BLaER1 treated with 17β-estradiol and CSF1 and Interleukin-3, amounts not matched to agents 10 nM and 100 nM (cell line): ENCODE results near the gene TMEM175.
A peak's percentile ranks its signal among the peaks of the same experiment; 100 is the strongest.
"Not testable (repeated sequence)": the region's sequence is repeated elsewhere in the genome, so short reads cannot be mapped to it uniquely, and the experiment has no call there.

Source experiments
- H3K27ac ChIP-seq, 11 experiments: shearing (Covaris generic); formaldehyde crosslinking; 2 replicates each; pipeline ENCODE4 v1.8.1; 2022
- H3K27me3 ChIP-seq, 11 experiments: shearing (Covaris generic); formaldehyde crosslinking; 2 replicates each; pipeline ENCODE4 v1.8.1; 2022
- H3K36me3 ChIP-seq, 11 experiments: shearing (Covaris generic); formaldehyde crosslinking; 2 replicates each; pipeline ENCODE4 v1.8.1; 2022
- H3K4me1 ChIP-seq, 10 experiments: shearing (Covaris generic); formaldehyde crosslinking; 2 replicates each; pipeline ENCODE4 v1.8.1; 2022
- H3K4me2 ChIP-seq, 11 experiments: shearing (Covaris generic); formaldehyde crosslinking; 2 replicates each; pipeline ENCODE4 v1.8.1; 2022
- H3K4me3 ChIP-seq, 10 experiments: shearing (Covaris generic); formaldehyde crosslinking; 2 replicates each; pipeline ENCODE4 v1.8.1; 2022
- H3K9ac ChIP-seq, 11 experiments: shearing (Covaris generic); formaldehyde crosslinking; 2 replicates each; pipeline ENCODE4 v1.8.1; 2022
- H3K9me3 ChIP-seq, 11 experiments: shearing (Covaris generic); formaldehyde crosslinking; replicated peaks in 1 of 11; 2 replicates each; pipeline ENCODE4 v1.8.1; 2022
- H4K20me1 ChIP-seq, 11 experiments: shearing (Covaris generic); formaldehyde crosslinking; 2 replicates each; pipeline ENCODE4 v1.8.1; 2022
- Cebpa-rat ChIP-seq, 11 experiments: shearing (Covaris generic); IDR thresholded peaks; 2 replicates each; pipeline ENCODE4 v1.8.1; 2022

The TMEM175 gene

DNA sequence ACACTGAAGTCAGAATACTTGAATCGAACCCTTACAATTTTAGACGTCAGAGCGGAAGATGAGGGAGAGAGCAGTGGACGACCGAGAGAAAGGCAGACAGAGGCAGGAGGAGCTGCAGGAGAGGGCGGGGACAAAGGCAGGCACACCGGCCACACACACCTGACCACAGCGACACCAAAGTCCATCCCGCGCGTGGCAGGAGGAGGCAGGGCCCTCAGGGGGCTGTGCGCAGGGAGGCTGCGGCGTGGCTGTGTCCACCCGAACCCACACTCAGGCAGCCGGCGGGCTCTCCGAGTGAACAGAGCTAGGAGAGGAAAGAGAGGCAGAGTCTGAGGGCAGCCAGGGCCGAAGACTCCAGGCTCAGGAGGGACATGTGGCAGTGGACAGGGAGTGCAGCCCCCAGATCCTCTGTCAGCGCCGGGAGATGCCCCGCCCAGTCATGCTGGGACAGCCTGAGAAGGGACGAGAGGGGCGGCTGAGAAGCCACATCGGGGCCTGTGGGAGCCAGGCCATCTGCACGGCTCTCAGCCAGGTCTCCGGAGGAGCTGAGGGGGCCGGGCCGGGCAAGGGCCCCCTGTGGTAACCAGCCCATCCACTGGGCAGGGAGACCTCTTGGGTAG lies 20.3 kb upstream of the TMEM175 start:
- H3K9me3 ChIP-seq: peaks cover 0 to 9% (median 1%) of the 10 kb centered on the region in 11 experiments; a peak in 7 of 22 replicates
- H3K4me1 ChIP-seq: peaks cover 24 to 29% (median 28%) of the 10 kb centered on the region in 10 experiments
- no peaks in the 10 kb centered on the region for H3K27me3 ChIP-seq
- peaks cover 60 to 67% (median 65%) of the 10 kb centered on the region in 11 experiments for H3K36me3 ChIP-seq
- no peak overlapping the region for H3K4me3 ChIP-seq
- no peak for TF ChIP-seq Cebpa-rat (IDR thresholded peaks at IDR 0.05)
- no peak overlapping the region for H3K4me2 ChIP-seq
- no peak overlapping the region for H3K9ac ChIP-seq
- H4K20me1 ChIP-seq: peaks cover 81 to 100% (median 100%) of the 10 kb centered on the region in 11 experiments
- no peak overlapping the region for H3K27ac ChIP-seq

GRCh38 chr4:912548-913279 lies 19.5 kb upstream of the TMEM175 start:
- Histone ChIP-seq H3K36me3 (peaks cover 53 to 66% (median 59%) of the 10 kb centered on the region in 11 experiments), H4K20me1 (peaks cover 80 to 100% (median 100%) of the 10 kb centered on the region in 11 experiments), H3K9ac (no peak overlapping the region), H3K27ac (no peak overlapping the region), H3K27me3 (no peaks in the 10 kb centered on the region), H3K4me3 (no peak overlapping the region), H3K9me3 (peaks cover 0 to 15% (median 5%) of the 10 kb centered on the region in 11 experiments; a peak in 18 of 22 replicates), H3K4me1 (peaks cover 28 to 35% (median 29%) of the 10 kb centered on the region in 10 experiments), H3K4me2 (no peak overlapping the region)
- TF ChIP-seq Cebpa-rat (IDR thresholded peaks at IDR 0.05): no peak

- Histone ChIP-seq H3K9ac (no peak overlapping the region), H3K36me3 (peaks cover 48 to 66% (median 53%) of the 10 kb centered on the region in 11 experiments), H3K4me3 (no peak overlapping the region), H3K27ac (no peak overlapping the region), H3K4me1 (peaks cover 28 to 35% (median 29%) of the 10 kb centered on the region in 10 experiments), H3K9me3 (peaks cover 0 to 20% (median 11%) of the 10 kb centered on the region in 11 experiments; a peak in 18 of 22 replicates), H3K4me2 (no peak overlapping the region), H3K27me3 (no peaks in the 10 kb centered on the region), H4K20me1 (peaks cover 78 to 100% (median 99%) of the 10 kb centered on the region in 11 experiments)
- no peak for TF ChIP-seq Cebpa-rat (IDR thresholded peaks at IDR 0.05)
Measured at GRCh38 chr4:913280-913618, 19.0 kb upstream of the TMEM175 start.

- no peak for TF ChIP-seq Cebpa-rat (IDR thresholded peaks at IDR 0.05)
- Histone ChIP-seq H3K36me3 (peaks cover 40 to 64% (median 49%) of the 10 kb centered on the region in 11 experiments), H3K4me3 (peak overlapping the region in 9 of 10 experiments; percentile 30 to 53 (median 44); a peak in 10 of 20 replicates), H3K9me3 (peaks cover 0 to 33% (median 23%) of the 10 kb centered on the region in 11 experiments; a peak in 18 of 22 replicates), H3K4me2 (peak overlapping the region; percentile 66 to 92 (median 86)), H3K27me3 (no peaks in the 10 kb centered on the region), H3K9ac (peak overlapping the region in 7 of 11 experiments; percentile 45 to 75 (median 61); a peak in 12 of 22 replicates), H3K4me1 (peaks cover 28 to 46% (median 33%) of the 10 kb centered on the region in 10 experiments), H4K20me1 (peaks cover 72 to 100% (median 99%) of the 10 kb centered on the region in 11 experiments), H3K27ac (peak overlapping the region in 8 of 11 experiments; percentile 52 to 74 (median 67); a peak in 11 of 22 replicates)
Measured at GRCh38 chr4:914531-914930, 17.7 kb upstream of the TMEM175 start.

DNA sequence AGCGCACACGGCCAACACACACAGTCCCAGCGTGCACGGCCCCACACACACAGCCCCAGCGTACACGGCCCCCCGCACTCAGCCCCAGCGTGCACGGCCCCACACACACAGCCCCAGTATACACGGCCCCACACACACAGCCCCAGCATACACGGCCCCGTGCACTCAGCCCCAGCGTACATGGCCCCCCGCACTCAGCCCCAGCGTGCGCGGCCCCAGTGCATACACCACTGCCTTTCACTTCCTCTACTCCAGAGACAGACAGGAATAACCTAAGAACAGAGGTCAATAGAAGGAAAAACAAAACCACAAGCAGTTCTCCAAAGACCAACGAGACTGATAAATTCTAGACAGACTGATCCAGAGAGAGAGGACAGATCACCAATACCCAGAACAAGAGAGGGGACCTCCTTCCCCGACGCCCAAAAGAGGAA lies 17.2 kb upstream of the TMEM175 start:
- Histone ChIP-seq H3K27ac (peak overlapping the region in 10 of 11 experiments; percentile 44 to 74 (median 66); a peak in 19 of 22 replicates), H3K4me1 (peaks cover 28 to 51% (median 34%) of the 10 kb centered on the region in 10 experiments)

GRCh38 chr4:915595-915994 lies 16.7 kb upstream of the TMEM175 start:
- H3K36me3 ChIP-seq: peaks cover 30 to 61% (median 47%) of the 10 kb centered on the region in 11 experiments
- H3K4me1 ChIP-seq: peaks cover 28 to 53% (median 36%) of the 10 kb centered on the region in 10 experiments
- peaks cover 0 to 43% (median 34%) of the 10 kb centered on the region in 11 experiments; a peak in 18 of 22 replicates for H3K9me3 ChIP-seq
- peak overlapping the region in 10 of 11 experiments; percentile 44 to 74 (median 66); a peak in 19 of 22 replicates for H3K27ac ChIP-seq
- peak overlapping the region; percentile 66 to 92 (median 86) for H3K4me2 ChIP-seq
- H3K4me3 ChIP-seq: peak overlapping the region; percentile 23 to 53 (median 42); a peak in 14 of 20 replicates
- TF ChIP-seq Cebpa-rat (IDR thresholded peaks at IDR 0.05): no peak
- H3K27me3 ChIP-seq: no peaks in the 10 kb centered on the region
- H4K20me1 ChIP-seq: peaks cover 62 to 99% (median 96%) of the 10 kb centered on the region in 11 experiments
- peak overlapping the region in 10 of 11 experiments; percentile 45 to 75 (median 60); a peak in 20 of 22 replicates for H3K9ac ChIP-seq

More for the DNA sequence above, 17.2 kb upstream of the TMEM175 start:
- TF ChIP-seq Cebpa-rat (IDR thresholded peaks at IDR 0.05): no peak
- Histone ChIP-seq H3K9me3 (peaks cover 0 to 38% (median 29%) of the 10 kb centered on the region in 11 experiments; a peak in 18 of 22 replicates), H3K9ac (peak overlapping the region in 10 of 11 experiments; percentile 45 to 75 (median 60); a peak in 20 of 22 replicates), H4K20me1 (peaks cover 67 to 100% (median 99%) of the 10 kb centered on the region in 11 experiments), H3K4me2 (peak overlapping the region; percentile 66 to 92 (median 86)), H3K27me3 (no peaks in the 10 kb centered on the region), H3K4me3 (peak overlapping the region; percentile 23 to 53 (median 42); a peak in 15 of 20 replicates), H3K36me3 (peaks cover 35 to 64% (median 49%) of the 10 kb centered on the region in 11 experiments)

- H3K9ac ChIP-seq: no peak overlapping the region
- no peak overlapping the region for H3K27ac ChIP-seq
- no peaks in the 10 kb centered on the region for H3K27me3 ChIP-seq
- peak overlapping the region in 3 of 11 experiments; percentile 22 to 91 (median 66); a peak in 2 of 22 replicates for H3K4me2 ChIP-seq
- peaks cover 43 to 68% (median 50%) of the 10 kb centered on the region in 10 experiments for H3K4me1 ChIP-seq
- peaks cover 11 to 54% (median 42%) of the 10 kb centered on the region in 11 experiments for H3K36me3 ChIP-seq
- H3K9me3 ChIP-seq: peaks cover 0 to 59% (median 51%) of the 10 kb centered on the region in 11 experiments; a peak in 18 of 22 replicates
- peaks cover 44 to 99% (median 86%) of the 10 kb centered on the region in 11 experiments for H4K20me1 ChIP-seq
- TF ChIP-seq Cebpa-rat (IDR thresholded peaks at IDR 0.05): no peak
- no peak overlapping the region for H3K4me3 ChIP-seq
Measured at GRCh38 chr4:917466-917865, 14.8 kb upstream of the TMEM175 start.

DNA sequence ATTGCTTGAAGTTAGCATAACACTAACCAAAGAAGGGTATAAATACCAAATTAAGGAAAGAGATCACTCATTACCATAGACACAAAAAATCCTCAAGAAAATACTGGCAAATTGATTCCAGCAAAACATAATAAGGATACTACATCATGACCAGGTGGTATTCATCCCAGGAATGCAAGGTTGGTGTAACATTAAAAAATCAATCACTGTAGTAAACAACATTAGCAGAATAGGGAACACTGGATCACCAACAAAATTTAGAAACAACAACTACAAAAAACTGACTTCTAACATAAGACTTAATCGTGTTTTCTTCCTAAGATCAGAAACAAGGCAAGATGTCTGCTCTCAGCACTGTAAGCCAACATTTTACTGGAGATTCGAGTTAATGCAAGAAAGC lies 14.3 kb upstream of the TMEM175 start:
- no peak overlapping the region for H3K27ac ChIP-seq
- H3K27me3 ChIP-seq: no peaks in the 10 kb centered on the region
- peaks cover 0 to 59% (median 51%) of the 10 kb centered on the region in 11 experiments; a peak in 18 of 22 replicates for H3K9me3 ChIP-seq
- peaks cover 44 to 99% (median 86%) of the 10 kb centered on the region in 11 experiments for H4K20me1 ChIP-seq
- H3K9ac ChIP-seq: no peak overlapping the region
- no peak overlapping the region for H3K4me3 ChIP-seq
- H3K4me1 ChIP-seq: peaks cover 48 to 74% (median 56%) of the 10 kb centered on the region in 10 experiments
- H3K4me2 ChIP-seq: no peak overlapping the region
- TF ChIP-seq Cebpa-rat (IDR thresholded peaks at IDR 0.05): no peak
- H3K36me3 ChIP-seq: peaks cover 6 to 52% (median 36%) of the 10 kb centered on the region in 11 experiments

GRCh38 chr4:918591-918990 lies 13.7 kb upstream of the TMEM175 start:
- H3K4me2 ChIP-seq, H3K27me3 ChIP-seq, H3K4me3 ChIP-seq, H3K27ac ChIP-seq, H3K9ac ChIP-seq: not testable (repeated sequence)
- Histone ChIP-seq H4K20me1 (peaks cover 44 to 99% (median 86%) of the 10 kb centered on the region in 11 experiments), H3K9me3 (peaks cover 0 to 59% (median 51%) of the 10 kb centered on the region in 11 experiments; a peak in 18 of 22 replicates), H3K36me3 (peaks cover 0 to 47% (median 31%) of the 10 kb centered on the region in 11 experiments; a peak in 20 of 22 replicates), H3K4me1 (peaks cover 54 to 80% (median 62%) of the 10 kb centered on the region in 10 experiments)

DNA sequence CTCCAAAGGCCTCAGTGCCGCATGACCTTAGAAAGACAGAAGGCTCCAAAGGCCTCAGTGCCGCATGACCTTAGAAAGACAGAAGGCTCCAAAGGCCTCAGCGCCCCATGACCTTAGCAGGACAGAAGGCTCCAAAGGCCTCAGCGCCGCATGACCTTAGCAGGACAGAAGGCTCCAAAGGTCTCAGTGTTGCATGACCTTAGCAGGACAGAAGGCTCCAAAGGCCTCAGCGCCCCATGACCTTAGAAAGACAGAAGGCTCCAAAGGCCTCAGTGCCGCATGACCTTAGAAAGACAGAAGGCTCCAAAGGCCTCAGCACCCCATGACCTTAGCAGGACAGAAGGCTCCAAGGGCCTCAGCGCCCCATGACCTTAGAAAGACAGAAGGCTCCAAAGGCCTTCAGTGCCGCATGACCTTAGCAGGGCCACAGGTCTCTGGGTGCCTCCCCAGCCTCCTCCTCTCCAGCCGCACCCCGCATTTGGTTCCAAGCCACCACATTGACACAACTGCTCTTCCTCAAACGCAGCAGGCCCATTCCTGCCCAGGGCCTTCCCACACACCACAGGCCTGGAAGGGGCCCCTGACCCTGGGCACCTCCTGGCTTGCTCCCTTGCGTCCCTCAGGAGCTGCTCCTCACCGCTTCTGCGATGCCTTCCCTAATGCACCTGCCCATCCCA lies 13.1 kb upstream of the TMEM175 start:
- not testable (repeated sequence) for H3K27ac ChIP-seq, H3K27me3 ChIP-seq, H3K4me3 ChIP-seq, H3K9ac ChIP-seq
- H4K20me1 ChIP-seq: peaks cover 44 to 99% (median 86%) of the 10 kb centered on the region in 11 experiments
- H3K9me3 ChIP-seq: peaks cover 0 to 59% (median 51%) of the 10 kb centered on the region in 11 experiments; a peak in 18 of 22 replicates
- H3K4me1 ChIP-seq: peaks cover 59 to 85% (median 67%) of the 10 kb centered on the region in 10 experiments
- peaks cover 0 to 47% (median 31%) of the 10 kb centered on the region in 11 experiments; a peak in 20 of 22 replicates for H3K36me3 ChIP-seq
- H3K4me2 ChIP-seq: peak overlapping the region in 2 of 11 experiments; percentile 28 to 31; a peak in 3 of 22 replicates
